Mucosa of rectum (tissue), 2 donors: ENCODE measurements around the gene CFHR3.
"Not testable (repeated sequence)": the region's sequence is repeated elsewhere in the genome, so short reads cannot be mapped to it uniquely, and the experiment has no call there.

ENCODE experiments used
- H3K27ac ChIP-seq, 2 donors: one replicate each; pipeline ENCODE4 v1.7.0; 2013; ENCODE audit warnings: inconsistent platforms in 2 of 2, low read depth in 2 of 2, low read length in 2 of 2
- H3K27me3 ChIP-seq, 2 donors: one replicate each; pipeline ENCODE4 v1.7.0; 2013; ENCODE audit warnings: low read length in 2 of 2; ENCODE audit not compliant: control insufficient read depth in 2 of 2, insufficient read depth in 2 of 2
- H3K36me3 ChIP-seq, 2 donors: one replicate each; pipeline ENCODE4 v1.7.0; 2013; ENCODE audit warnings: low read length in 2 of 2; ENCODE audit not compliant: control insufficient read depth in 2 of 2, insufficient read depth in 2 of 2
- H3K4me1 ChIP-seq, 2 donors: one replicate each; pipeline ENCODE4 v1.7.0; 2013; ENCODE audit warnings: low read length in 2 of 2, mild to moderate bottlenecking in 1 of 2; ENCODE audit not compliant: control insufficient read depth in 2 of 2, insufficient read depth in 2 of 2
- H3K4me3 ChIP-seq, 2 donors: one replicate each; pipeline ENCODE4 v1.7.0; 2013; ENCODE audit warnings: low read length in 2 of 2
- H3K9ac ChIP-seq, 2 donors: one replicate each; pipeline ENCODE4 v1.7.0; 2013; ENCODE audit warnings: low read length in 2 of 2, low read depth in 1 of 2, mild to moderate bottlenecking in 1 of 2
- H3K9me3 ChIP-seq, 2 donors: one replicate each; pipeline ENCODE4 v1.7.0; 2013; ENCODE audit warnings: low read length in 2 of 2; ENCODE audit not compliant: control insufficient read depth in 2 of 2
- donor health status: healthy.
- donor health status: Normal muscosa, but diverticular disease.

CFHR3 gene

DNA sequence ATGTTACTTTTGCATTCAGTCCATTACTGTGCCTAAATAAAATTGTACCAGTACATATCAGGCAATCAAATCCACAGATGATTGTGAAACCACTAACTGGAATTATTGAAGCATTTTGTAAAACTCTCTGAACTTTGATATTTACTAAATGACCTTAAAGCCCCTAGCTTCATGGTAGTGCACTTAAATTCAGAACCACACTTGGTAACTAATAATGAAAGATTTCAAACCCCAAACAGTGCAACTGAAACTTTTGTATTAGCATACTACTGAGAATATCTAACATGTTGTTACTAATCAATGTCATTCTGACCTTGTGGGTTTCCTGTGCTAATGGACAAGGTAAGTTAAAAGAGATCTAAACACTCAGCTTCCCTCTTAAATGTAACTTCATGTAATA, at the start of gene CFHR3:
Gene CFHR3 (plus strand): TSS at position 238 of the 400 bp plus-strand sequence. CDS start 47 bp downstream, at position 285.
- Histone ChIP-seq H3K27ac (no peak within 1 kb of the TSS), H3K27me3 (no peaks in the 10 kb centered on the region), H3K4me1 (no peaks in the 10 kb centered on the region), H3K9ac (no peak within 1 kb of the TSS), H3K36me3 (no peaks in the 10 kb centered on the region), H3K9me3 (no peaks in the 10 kb centered on the region), H3K4me3 (no peak within 1 kb of the TSS)

DNA sequence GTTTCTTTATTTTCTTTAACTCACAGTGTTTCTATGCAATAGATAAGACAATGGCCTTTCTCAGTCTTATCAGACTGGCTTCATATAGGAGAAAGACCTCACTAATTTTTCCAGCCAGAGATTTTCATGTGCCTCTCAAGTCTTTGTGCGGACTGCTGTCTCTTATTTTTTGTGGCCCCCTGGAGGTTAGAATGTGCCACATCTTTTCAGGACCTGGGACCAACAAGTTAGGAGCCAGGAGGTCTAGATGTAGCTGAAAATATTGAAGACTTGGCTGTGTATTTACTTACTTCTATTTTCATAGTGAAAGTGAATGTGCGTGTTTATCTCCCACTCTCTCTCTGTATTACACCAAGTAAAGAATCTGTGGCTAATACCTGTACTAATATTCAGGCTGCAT, 42.1 kb upstream of the CFHR3 start:
- H3K9ac ChIP-seq: no peak overlapping the region
- H3K4me3 ChIP-seq: no peak overlapping the region
- H3K27me3 ChIP-seq: no peaks in the 10 kb centered on the region
- no peaks in the 10 kb centered on the region for H3K9me3 ChIP-seq
- H3K27ac ChIP-seq: no peak overlapping the region
- no peaks in the 10 kb centered on the region for H3K36me3 ChIP-seq
- no peaks in the 10 kb centered on the region for H3K4me1 ChIP-seq

DNA sequence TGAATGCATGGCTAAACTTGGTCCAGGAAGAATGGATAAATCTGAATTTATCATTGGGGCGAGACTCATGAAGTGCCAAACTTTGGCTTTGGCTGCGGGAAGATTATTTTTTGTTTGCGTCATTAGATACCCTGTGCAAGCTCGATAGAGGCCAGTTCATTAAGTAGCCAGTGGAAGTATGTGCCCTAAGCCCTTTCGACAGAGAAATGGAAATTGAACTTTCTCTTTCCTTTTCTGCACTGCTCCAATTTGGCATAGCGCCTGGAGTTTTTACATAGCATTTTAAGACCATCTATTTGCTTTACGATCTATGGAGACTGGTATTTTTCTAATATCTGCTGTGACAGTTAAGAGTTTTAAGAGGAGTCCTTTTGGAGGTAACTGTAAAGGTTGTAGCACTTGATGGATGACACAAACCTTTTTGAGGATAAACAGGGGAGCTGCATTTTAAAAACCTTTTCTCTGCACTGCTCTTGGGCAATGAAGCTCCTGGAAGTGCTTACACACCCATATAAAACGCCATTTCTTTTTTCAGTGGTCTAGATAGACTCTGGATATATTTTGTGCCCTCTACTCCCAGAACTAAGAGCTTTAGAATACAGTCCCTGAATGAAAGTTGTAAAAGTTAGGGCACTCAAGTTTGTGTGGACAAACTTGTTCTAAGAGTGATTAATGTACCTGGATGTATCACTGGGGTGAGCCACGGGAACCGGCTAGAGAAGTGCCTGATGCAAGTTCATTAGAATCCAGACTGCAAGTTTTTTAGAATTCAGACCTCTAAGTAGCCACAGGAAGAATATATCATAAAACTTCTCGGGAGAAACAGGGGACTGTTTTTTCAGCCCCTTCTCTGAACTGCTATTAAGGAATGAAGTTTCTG, 41.3 kb upstream of the CFHR3 start:
- Histone ChIP-seq H3K4me3 (no peak overlapping the region), H3K36me3 (no peaks in the 10 kb centered on the region), H3K27me3 (no peaks in the 10 kb centered on the region), H3K27ac (no peak overlapping the region), H3K9ac (no peak overlapping the region), H3K4me1 (no peaks in the 10 kb centered on the region), H3K9me3 (no peaks in the 10 kb centered on the region)

DNA sequence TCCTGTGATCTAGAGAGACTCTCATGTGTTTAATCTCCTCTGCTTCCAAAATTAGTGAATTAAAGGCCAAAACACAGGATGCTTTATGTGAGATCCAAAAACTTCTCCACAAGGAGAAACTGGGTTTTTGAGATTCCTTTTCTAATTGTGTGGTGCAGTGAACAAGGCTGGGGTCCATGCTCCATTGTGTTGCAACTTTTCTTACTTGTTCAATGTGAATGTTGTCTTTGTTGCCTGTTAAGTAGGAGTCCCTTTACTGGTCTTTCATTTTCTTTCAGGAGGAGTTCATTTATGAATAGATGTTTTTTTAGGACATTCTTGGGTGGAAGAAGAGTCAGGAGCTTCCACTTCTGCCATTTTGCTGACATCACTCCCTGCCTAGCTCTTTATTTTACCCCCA, 40.6 kb upstream of the CFHR3 start:
- no peaks in the 10 kb centered on the region for H3K9me3 ChIP-seq
- H3K27ac ChIP-seq: no peak overlapping the region
- no peaks in the 10 kb centered on the region for H3K36me3 ChIP-seq

DNA sequence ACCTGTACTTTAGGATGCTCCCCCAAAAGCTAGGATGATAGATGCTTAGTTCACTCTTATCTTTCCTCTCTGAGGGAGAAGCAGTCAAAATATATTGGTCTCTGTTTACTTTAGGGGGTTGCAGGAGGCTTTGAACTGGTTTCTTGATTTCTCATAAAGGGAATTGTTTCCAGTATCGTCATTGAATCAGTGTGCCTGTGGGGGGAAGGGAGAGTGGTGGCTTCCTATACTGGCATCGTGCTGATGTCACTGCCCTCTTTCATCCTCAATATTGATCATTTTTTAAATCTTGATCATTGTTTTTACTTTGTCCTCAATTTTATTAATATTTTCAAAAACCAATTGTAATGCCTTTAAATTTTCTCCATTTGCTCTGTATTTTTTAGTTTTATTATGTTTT, 40.2 kb upstream of the CFHR3 start:
- H3K4me3 ChIP-seq: no peak overlapping the region
- no peak overlapping the region for H3K9ac ChIP-seq
- H3K36me3 ChIP-seq: no peaks in the 10 kb centered on the region
- no peaks in the 10 kb centered on the region for H3K27me3 ChIP-seq
- no peaks in the 10 kb centered on the region for H3K4me1 ChIP-seq
- H3K27ac ChIP-seq: no peak overlapping the region
- no peaks in the 10 kb centered on the region for H3K9me3 ChIP-seq

More for the DNA sequence above, 40.6 kb upstream of the CFHR3 start:
- H3K9ac ChIP-seq: no peak overlapping the region
- H3K27me3 ChIP-seq: no peaks in the 10 kb centered on the region
- no peaks in the 10 kb centered on the region for H3K4me1 ChIP-seq
- no peak overlapping the region for H3K4me3 ChIP-seq

DNA sequence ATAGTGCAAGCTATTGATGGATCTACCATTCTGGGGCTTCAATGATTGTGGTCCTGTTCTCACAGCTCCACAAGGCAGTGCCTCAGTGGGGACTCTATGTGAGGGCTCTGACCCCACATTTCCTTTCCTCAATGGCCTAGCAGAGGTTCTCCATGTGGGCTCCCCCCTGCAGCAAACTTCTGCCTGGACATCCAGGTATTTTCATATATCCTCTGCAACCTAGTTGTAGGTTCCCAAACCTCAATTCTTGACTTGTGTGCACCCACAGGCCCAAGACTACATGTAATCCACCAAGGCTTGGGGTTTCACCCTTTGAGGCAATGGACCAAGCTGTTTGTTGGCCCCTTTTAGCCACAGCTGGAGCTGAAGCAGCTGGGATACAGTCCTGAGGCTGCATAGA, 35.9 kb upstream of the CFHR3 start:
- no peak overlapping the region for H3K4me3 ChIP-seq
- H3K4me1 ChIP-seq: no peaks in the 10 kb centered on the region
- no peak overlapping the region for H3K27ac ChIP-seq
- no peaks in the 10 kb centered on the region for H3K9me3 ChIP-seq
- no peaks in the 10 kb centered on the region for H3K36me3 ChIP-seq
- H3K27me3 ChIP-seq: no peaks in the 10 kb centered on the region
- no peak overlapping the region for H3K9ac ChIP-seq

DNA sequence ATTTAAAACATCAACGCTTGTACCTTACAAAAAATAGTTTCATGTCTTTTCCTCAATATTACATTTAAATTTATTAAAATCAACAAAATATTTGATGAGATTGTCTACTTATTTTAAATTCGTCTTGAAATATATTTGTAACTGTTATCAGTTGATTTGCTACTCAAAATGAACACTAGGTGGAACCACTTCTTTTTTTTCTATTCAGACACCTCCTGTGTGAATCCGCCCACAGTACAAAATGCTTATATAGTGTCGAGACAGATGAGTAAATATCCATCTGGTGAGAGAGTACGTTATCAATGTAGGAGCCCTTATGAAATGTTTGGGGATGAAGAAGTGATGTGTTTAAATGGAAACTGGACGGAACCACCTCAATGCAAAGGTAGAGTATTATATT, 31.4 kb upstream of the CFHR3 start:
- not testable (repeated sequence) for H3K36me3 ChIP-seq, H3K9ac ChIP-seq, H3K9me3 ChIP-seq, H3K27ac ChIP-seq, H3K27me3 ChIP-seq, H3K4me1 ChIP-seq, H3K4me3 ChIP-seq

DNA sequence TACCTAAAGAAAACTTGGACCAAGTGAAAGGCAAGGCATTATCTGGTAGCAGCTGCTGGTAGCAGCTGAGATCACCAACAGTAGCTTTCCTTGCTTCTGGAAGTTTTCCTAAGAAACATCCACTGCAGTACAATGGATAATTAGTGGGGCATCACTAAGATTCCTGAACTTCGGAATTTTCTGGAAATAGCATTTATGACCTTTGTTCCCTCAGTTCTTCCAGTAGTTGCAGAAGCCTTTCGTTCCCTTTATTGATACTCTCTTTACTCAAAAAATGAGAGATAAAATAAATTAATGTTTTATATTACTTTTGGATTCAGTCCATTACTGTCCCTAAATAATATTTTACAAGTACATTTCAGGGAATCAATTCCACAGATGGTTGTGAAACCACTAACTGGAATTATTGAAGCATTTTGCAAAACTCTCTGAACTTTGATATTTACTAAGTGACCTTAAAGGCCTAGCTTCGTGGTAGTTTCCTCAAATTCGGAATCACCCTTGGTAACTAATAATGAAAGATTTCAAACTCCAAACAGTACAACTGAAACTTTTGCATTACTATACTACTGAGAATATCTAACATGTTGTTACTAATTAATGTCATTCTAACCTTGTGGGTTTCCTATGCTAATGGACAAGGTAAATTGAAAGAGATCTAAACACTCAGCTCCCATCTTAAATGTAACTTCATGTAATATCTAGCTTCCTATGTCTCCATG, 9.5 kb upstream of the CFHR3 start:
- H3K4me1 ChIP-seq, H3K27me3 ChIP-seq, H3K36me3 ChIP-seq: not testable (repeated sequence)

DNA sequence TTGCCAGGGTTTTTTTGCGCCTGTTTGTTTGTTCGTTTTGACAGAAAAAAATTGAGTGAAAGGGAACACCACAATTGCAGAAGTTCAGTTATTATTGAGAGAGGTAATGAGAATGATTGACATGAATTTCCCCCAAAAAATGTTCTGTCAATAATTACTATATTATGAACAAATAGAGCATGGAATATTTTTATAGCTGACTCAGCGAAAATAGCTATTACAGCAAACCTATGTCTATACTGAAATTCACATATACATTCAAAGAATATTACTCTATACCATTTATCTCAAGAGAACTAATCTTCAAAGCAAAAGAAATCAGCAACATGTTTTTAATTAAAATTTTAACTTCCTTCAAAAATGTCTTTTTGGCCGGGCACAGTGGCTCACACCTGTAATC, 4.8 kb upstream of the CFHR3 start:
- not testable (repeated sequence) for H3K4me3 ChIP-seq, H3K9ac ChIP-seq, H3K27ac ChIP-seq, H3K36me3 ChIP-seq, H3K27me3 ChIP-seq, H3K4me1 ChIP-seq, H3K9me3 ChIP-seq

More for the DNA sequence above, 9.5 kb upstream of the CFHR3 start:
- H3K9me3 ChIP-seq, H3K27ac ChIP-seq, H3K9ac ChIP-seq, H3K4me3 ChIP-seq: not testable (repeated sequence)

DNA sequence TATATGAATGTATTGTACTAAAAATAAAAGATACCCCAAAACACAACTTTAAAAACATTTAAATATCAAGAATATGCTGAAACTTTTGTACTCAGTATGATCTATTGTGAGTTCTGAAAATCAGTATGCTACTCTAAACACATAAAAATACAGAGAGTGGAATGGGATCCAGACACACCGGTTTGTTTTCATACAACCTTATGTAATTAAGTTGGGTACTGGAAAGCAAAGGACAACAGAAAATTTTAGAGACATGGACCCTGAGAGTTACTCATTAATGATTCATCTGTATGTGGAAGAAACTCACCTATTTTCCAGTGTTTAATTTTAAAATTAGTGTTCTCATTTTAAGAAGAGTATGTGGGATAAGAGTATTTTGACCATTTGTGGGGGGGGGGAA, 927 bp upstream of the CFHR3 start:
- H3K9ac ChIP-seq: no peak overlapping the region
- no peaks in the 10 kb centered on the region for H3K4me1 ChIP-seq
- H3K27me3 ChIP-seq: no peaks in the 10 kb centered on the region
- H3K9me3 ChIP-seq: no peaks in the 10 kb centered on the region
- H3K27ac ChIP-seq: no peak overlapping the region
- no peaks in the 10 kb centered on the region for H3K36me3 ChIP-seq
- no peak overlapping the region for H3K4me3 ChIP-seq
